HG03097 (cell line): ENCODE measurements around the gene HOXA4.

ENCODE experiments used
- ATAC-seq: cut with Tn5 transposase; IDR thresholded peaks from one replicate; pipeline ENCODE4 v1.9.1; 2021; ENCODE audit not compliant: unreplicated experiment, low FRiP score

Gene HOXA4

GRCh38 chr7:27148031-27148755 lies 17.6 kb upstream of the HOXA4 start:
- ATAC-seq: no peak

GRCh38 chr7:27147199-27148030 lies 16.9 kb upstream of the HOXA4 start, which contains the start of gene HOXA6:
Gene HOXA6 (minus strand): TSS chr7:27147774. CDS start chr7:27147749, 25 bp downstream.
- no peak for ATAC-seq

GRCh38 chr7:27146491-27147198 lies 16.1 kb upstream of the HOXA4 start:
- no peak for ATAC-seq

GRCh38 chr7:27145914-27146412 lies 15.4 kb upstream of the HOXA4 start:
- ATAC-seq: no peak

GRCh38 chr7:27145165-27145913 lies 14.8 kb upstream of the HOXA4 start:
- ATAC-seq: no peak

- no peak for ATAC-seq
Measured at GRCh38 chr7:27144781-27145164, 14.2 kb upstream of the HOXA4 start.

GRCh38 chr7:27143950-27144780 lies 13.6 kb upstream of the HOXA4 start:
- no peak for ATAC-seq

GRCh38 chr7:27143023-27143949 lies 12.7 kb upstream of the HOXA4 start, which contains the start of gene HOXA5:
Gene HOXA5 (minus strand): TSS chr7:27143681. CDS start chr7:27143607, 74 bp downstream.
- no peak for ATAC-seq

- ATAC-seq: no peak
Measured at GRCh38 chr7:27142580-27143022, 12.0 kb upstream of the HOXA4 start.

GRCh38 chr7:27141923-27142579 lies 11.5 kb upstream of the HOXA4 start:
- no peak for ATAC-seq

- no peak for ATAC-seq
Measured at GRCh38 chr7:27141137-27141922, 10.8 kb upstream of the HOXA4 start.

- no peak for ATAC-seq
Measured at GRCh38 chr7:27140126-27140857, 9.7 kb upstream of the HOXA4 start.

- no peak for ATAC-seq
Measured at GRCh38 chr7:27139334-27140125, 9.0 kb upstream of the HOXA4 start.

- ATAC-seq: no peak
Measured at GRCh38 chr7:27138985-27139333, 8.4 kb upstream of the HOXA4 start.

- ATAC-seq: no peak
Measured at GRCh38 chr7:27138472-27138871, 7.9 kb upstream of the HOXA4 start.
